Lung (tissue), 12 donors: ENCODE measurements around the gene ZRANB1. TPM values are rescaled to one million over a fixed set of nuclear protein-coding genes. Genes with fewer than 3 reads are reported as not detected.

Experiments used
- ATAC-seq: fragments of 200-7000 bp; cut with Tn5 transposase; one replicate; pipeline ENCODE4 v1.9.1; 2020; ENCODE audit warnings: moderate number of reproducible peaks; ENCODE audit not compliant: insufficient read depth, low FRiP score
- DNase-seq, 3 donors: peaks; one replicate each; pipeline ENCODE4 v3.0.0-alpha.2; 2013 to 2017
- H3K27ac ChIP-seq, 2 donors: one replicate each; pipeline ENCODE4 v1.5.1; 2013; ENCODE audit warnings: mild to moderate bottlenecking in 2 of 2, moderate library complexity in 2 of 2, control low read depth in 1 of 2, inconsistent platforms in 1 of 2, low read depth in 1 of 2, low read length in 1 of 2
- H3K27me3 ChIP-seq, 3 donors: one replicate each; pipeline ENCODE4 v1.5.1; 2013; ENCODE audit warnings: low read length in 2 of 3; ENCODE audit not compliant: control insufficient read depth in 3 of 3, insufficient read depth in 3 of 3
- H3K36me3 ChIP-seq, 4 donors: one replicate each; pipeline ENCODE4 v1.5.1; 2013; ENCODE audit warnings: low read length in 4 of 4, mild to moderate bottlenecking in 1 of 4, moderate library complexity in 1 of 4; ENCODE audit not compliant: control insufficient read depth in 4 of 4, insufficient read depth in 4 of 4
- H3K4me1 ChIP-seq, 5 donors: one replicate each; pipeline ENCODE4 v1.5.1; 2013; ENCODE audit warnings: low read length in 5 of 5, mild to moderate bottlenecking in 2 of 5, moderate library complexity in 1 of 5; ENCODE audit not compliant: control insufficient read depth in 5 of 5, insufficient read depth in 5 of 5
- H3K4me3 ChIP-seq: one replicate; pipeline ENCODE4 v1.5.1; 2013; ENCODE audit warnings: mild to moderate bottlenecking, control low read depth, moderate library complexity
- H3K9ac ChIP-seq, 2 donors: one replicate each; pipeline ENCODE4 v1.5.1; 2013; ENCODE audit warnings: low read length in 2 of 2, control low read depth in 1 of 2; ENCODE audit not compliant: insufficient read depth in 1 of 2
- H3K9me3 ChIP-seq, 4 donors: one replicate each; pipeline ENCODE4 v1.5.1; 2013; ENCODE audit warnings: low read length in 3 of 4, mild to moderate bottlenecking in 1 of 4, moderate library complexity in 1 of 4; ENCODE audit not compliant: control insufficient read depth in 4 of 4, insufficient read depth in 3 of 4
- CTCF ChIP-seq: IDR thresholded peaks from 2 replicates; pipeline ENCODE4 v1.5.1; 2012; ENCODE audit warnings: mild to moderate bottlenecking; ENCODE audit errors: control extremely low read depth, extremely low read depth
- WGBS, 2 donors: extraction: QIAGEN DNeasy Blood & Tissue Kit; methylation state at CpG; one replicate each; pipeline ENCODE4 v1.1.7; 2013; 5-methylcytosine and 5-hydroxymethylcytosine counted together
- polyA plus RNA-seq, 2 donors: library from polyadenylated mRNA; stranded (reverse); fragments of 200-250 nt; gene quantifications; one replicate each; pipeline ENCODE4 v1.2.1, GENCODE V29; 2013
- total RNA-seq, 2 donors: library from RNA; depleted of rRNA in 1 of 2; stranded (reverse); fragments of >200 nt in 1 of 2; gene quantifications; one replicate each; pipeline ENCODE4 v1.2.1, GENCODE V29; 2014 to 2021
- donor health status: control.
- donor health status: control.
- donor health status: Bipolar disorder and iron deficiency.
- donor health status: healthy.
- donor health status: DM: yes; HTN: yes; CAD: no.

The ZRANB1 gene
- total and polyA plus RNA-seq, 4 donors: 6.3 to 45.5 (median 10.8) TPM

GRCh38 chr10:125027871-125028869 is 86.2 kb downstream of the ZRANB1 start:
- no peak overlapping the region for H3K4me3 ChIP-seq
- H3K27me3 ChIP-seq: no peaks in the 10 kb centered on the region
- ATAC-seq (no peak), DNase-seq (no peak)
- WGBS, 2 donors: 87 to 89% methylated on average over 17 of the region's 17 CpGs
- H3K4me1 ChIP-seq: peaks cover 8 to 24% (median 18%) of the 10 kb centered on the region in 5 donors
- no peaks in the 10 kb centered on the region for H3K9me3 ChIP-seq
- no peak overlapping the region for H3K27ac ChIP-seq
- peaks cover 0 to 21% (median 9%) of the 10 kb centered on the region in 4 donors for H3K36me3 ChIP-seq
- TF ChIP-seq CTCF: no peak
- H3K9ac ChIP-seq: no peak overlapping the region

- H3K9me3 ChIP-seq: no peaks in the 10 kb centered on the region
- no peak overlapping the region for H3K27ac ChIP-seq
- H3K4me1 ChIP-seq: peaks cover 6 to 11% (median 9%) of the 10 kb centered on the region in 5 donors
- TF ChIP-seq CTCF: no peak
- peaks cover 0 to 26% (median 9%) of the 10 kb centered on the region in 4 donors for H3K36me3 ChIP-seq
- DNase-seq: no peak
- no peaks in the 10 kb centered on the region for H3K27me3 ChIP-seq
- no peak overlapping the region for H3K4me3 ChIP-seq
- WGBS, 2 donors: 69 to 80% methylated on average over 7 of the region's 7 CpGs
- ATAC-seq: no peak
- no peak overlapping the region for H3K9ac ChIP-seq
Measured at GRCh38 chr10:125029584-125030242, 87.8 kb downstream of the ZRANB1 start.

GRCh38 chr10:125030567-125031197 is 88.8 kb downstream of the ZRANB1 start:
- ATAC-seq: no peak
- 72 to 81% methylated on average over 10 of the region's 10 CpGs for WGBS, 2 donors
- peaks cover 8 to 13% (median 10%) of the 10 kb centered on the region in 5 donors for H3K4me1 ChIP-seq

More at GRCh38 chr10:125030567-125031197, 88.8 kb downstream of the ZRANB1 start:
- no peak for TF ChIP-seq CTCF
- no peaks in the 10 kb centered on the region for H3K27me3 ChIP-seq
- peaks cover 0 to 26% (median 9%) of the 10 kb centered on the region in 4 donors for H3K36me3 ChIP-seq
- H3K4me3 ChIP-seq: no peak overlapping the region
- H3K9ac ChIP-seq: no peak overlapping the region
- no peaks in the 10 kb centered on the region for H3K9me3 ChIP-seq
- no peak overlapping the region for H3K27ac ChIP-seq
- DNase-seq: no peak
